Caco-2 (cell line): ENCODE results near the gene KNOP1. TPM values are rescaled to one million over a fixed set of nuclear protein-coding genes. Genes with fewer than 3 reads are reported as not detected.
"Not testable (repeated sequence)": the region's sequence is repeated elsewhere in the genome, so short reads cannot be mapped to it uniquely, and the experiment has no call there.

Experiments
- BruUV-seq: library from RNA; stranded (reverse); fragments of 400-500 nt; replicated peaks from 2 replicates; lab custom pipeline; 2021; lab: Mats Ljungman, UMichigan
- CTCF ChIA-PET: fragments of 300-600 bp; sonication (Branson Sonifier 250); formaldehyde crosslinking; loops from one replicate; lab custom pipeline; 2022; ENCODE audit warnings: antibody characterized with exemption; lab: Charles Lee
- POLR2A ChIA-PET: fragments of 300-600 bp; sonication (Branson Sonifier 250); formaldehyde crosslinking; loops from one replicate; lab custom pipeline; 2022; ENCODE audit warnings: antibody characterized with exemption; lab: Charles Lee
- DNase-seq, 2 experiments: peaks; one replicate each; pipeline versions ENCODE4 v3.0.0 to v3.0.0-alpha.2; 2020 to 2022
- H3K27me3 ChIP-seq: replicated peaks from 2 replicates; pipeline ENCODE4 v1.6.0; 2011; ENCODE audit warnings: low read length; ENCODE audit not compliant: control insufficient read depth, insufficient read depth
- H3K36me3 ChIP-seq: 2 replicates; pipeline ENCODE4 v1.5.1; 2011; ENCODE audit warnings: low read length; ENCODE audit not compliant: control insufficient read depth, insufficient read depth
- H3K4me1 ChIP-seq: fragments of 250-450 bp; sonication (Bioruptor Pico); 2 replicates; pipeline ENCODE4 v1.5.1; 2020; ENCODE audit warnings: mild to moderate bottlenecking
- H3K4me3 ChIP-seq: 2 replicates; pipeline ENCODE4 v1.5.1; 2011; ENCODE audit warnings: low read depth, mild to moderate bottlenecking, control low read depth, low read length
- H3K9me3 ChIP-seq: fragments of 250-450 bp; sonication (Bioruptor Pico); 2 replicates; pipeline ENCODE4 v1.5.1; 2020; ENCODE audit warnings: mild to moderate bottlenecking, moderate library complexity
- H3K27ac Mint-ChIP-seq: one replicate; pipeline ENCODE4 v1.8.0; 2022; ENCODE audit warnings: mixed read lengths; ENCODE audit not compliant: unreplicated experiment
- H3K27me3 Mint-ChIP-seq: one replicate; pipeline ENCODE4 v1.8.0; 2022; ENCODE audit warnings: mixed read lengths; ENCODE audit not compliant: insufficient read depth, unreplicated experiment
- H3K36me3 Mint-ChIP-seq: one replicate; pipeline ENCODE4 v1.8.0; 2022; ENCODE audit warnings: mild to moderate bottlenecking, mixed read lengths; ENCODE audit not compliant: insufficient read depth, unreplicated experiment
- H3K4me1 Mint-ChIP-seq: one replicate; pipeline ENCODE4 v1.8.0; 2022; ENCODE audit warnings: low read depth, mixed read lengths; ENCODE audit not compliant: unreplicated experiment
- H3K4me3 Mint-ChIP-seq: one replicate; pipeline ENCODE4 v1.8.0; 2022; ENCODE audit warnings: mild to moderate bottlenecking, moderate library complexity, mixed read lengths; ENCODE audit not compliant: unreplicated experiment
- H3K9me3 Mint-ChIP-seq: one replicate; pipeline ENCODE4 v1.8.0; 2022; ENCODE audit warnings: mixed read lengths; ENCODE audit not compliant: unreplicated experiment
- CTCF ChIP-seq, 2 experiments: fragments of 200-600 bp in 1 of 2; IDR thresholded peaks; 1 replicate in 1 of 2; 2 replicates in 1 of 2; pipeline versions ENCODE4 v1.5.1 to v1.8.0; 2011 to 2022; ENCODE audit warnings: antibody characterized with exemption in 1 of 2, control low read depth in 1 of 2, inconsistent platforms in 1 of 2, low read depth in 1 of 2, low read length in 1 of 2, mild to moderate bottlenecking in 1 of 2, moderate library complexity in 1 of 2; ENCODE audit not compliant: insufficient read depth in 1 of 2, severe bottlenecking in 1 of 2, unreplicated experiment in 1 of 2
- intact Hi-C: fragments of 100-400 bp; cut with micrococcal nuclease; formaldehyde crosslinking; loops from one replicate; pipeline ENCODE4 v1.10.0; 2022; ENCODE audit not compliant: unreplicated experiment
- total RNA-seq: library from RNA; stranded (reverse); gene quantifications from 2 replicates; pipeline ENCODE4 v1.2.3, GENCODE V29; 2022

KNOP1 gene
- total RNA-seq, 1 experiment from 2014 or later, result 29.3 TPM

DNA sequence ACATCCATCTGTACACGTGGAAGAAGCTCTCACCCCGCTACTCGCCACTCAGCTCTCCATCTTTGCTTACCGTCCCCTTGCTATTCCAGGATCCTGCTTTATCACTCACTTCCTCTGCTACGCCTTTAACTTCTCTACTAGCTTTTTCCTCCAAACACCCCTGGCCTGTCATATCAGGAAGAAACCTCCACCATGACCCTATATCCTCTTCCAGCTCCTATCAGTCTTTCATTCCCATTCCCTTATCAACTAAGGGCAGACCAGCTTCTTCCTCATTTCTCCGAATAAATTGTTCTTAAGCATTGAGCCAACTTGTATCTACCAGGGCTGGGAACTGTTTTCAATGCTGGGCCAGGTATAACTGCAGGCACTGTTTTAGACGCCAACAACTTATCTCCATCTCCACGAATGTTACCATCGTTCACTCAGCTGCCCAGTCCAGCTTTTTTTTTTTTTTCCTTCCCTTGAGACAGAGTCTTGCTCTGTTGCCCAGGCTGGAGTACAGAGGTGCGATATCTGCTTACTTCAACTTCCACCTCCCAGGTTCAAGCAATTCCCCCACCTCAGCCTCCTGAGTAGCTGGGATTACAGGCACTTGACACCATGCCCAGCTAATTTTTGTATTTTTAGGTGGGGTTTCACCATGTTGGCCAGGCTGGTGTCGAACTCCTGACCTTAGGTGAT is 4.4 kb upstream of the KNOP1 start:
- no peak overlapping the region for H3K4me3 ChIP-seq
- Mint-ChIP-seq H3K27me3 (no peaks in the 10 kb centered on the region), H3K9me3 (no peaks in the 10 kb centered on the region), H3K36me3 (peaks cover 7% of the 10 kb centered on the region), H3K4me3 (no peak overlapping the region), H3K27ac (no peak overlapping the region), H3K4me1 (no peaks in the 10 kb centered on the region)
- BruUV-seq, result no TSS peak
- H3K27me3 ChIP-seq, result no peaks in the 10 kb centered on the region
- H3K4me1 ChIP-seq, result 0 out of 2 replicates have a peak, but pooled peaks cover 4% of the 10 kb centered on the region
- CTCF ChIA-PET, result interaction anchor here (0.5 kb wide), 1 partner anchor 59 kb away, joined by 3 read pairs; no protein-coding TSS in a partner anchor
- H3K36me3 ChIP-seq, result no peaks in the 10 kb centered on the region
- no peaks in the 10 kb centered on the region for H3K9me3 ChIP-seq
- TF ChIP-seq CTCF (IDR thresholded peaks at IDR 0.05; ENCODE audit: insufficient read depth in 1 of 2, low read depth in 1 of 2, low read length in 1 of 2, severe bottlenecking in 1 of 2, unreplicated experiment in 1 of 2), result no peak
- POLR2A ChIA-PET, result no interaction called here
- no peak for DNase-seq
- intact Hi-C loops, result no loop called here

DNA sequence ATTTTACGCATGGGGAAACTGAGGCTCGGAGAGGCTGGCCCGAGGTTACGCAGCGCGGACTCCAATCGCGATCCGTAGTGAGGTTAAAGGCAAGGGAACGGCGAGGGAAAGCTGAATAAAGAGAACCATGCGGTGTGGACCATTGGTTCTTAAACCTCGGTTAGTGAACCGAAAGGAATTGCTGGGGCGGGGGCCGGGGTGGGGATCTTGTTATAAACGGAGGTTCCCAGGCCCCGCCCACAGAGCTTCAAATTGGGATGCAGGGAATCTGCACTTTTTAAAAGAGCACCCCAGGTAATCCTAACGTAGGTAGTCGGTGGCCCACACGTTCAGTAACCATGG is 568 bp upstream of the KNOP1 start:
- POLR2A ChIA-PET, result interaction anchor here (0.6 to 1.0 kb wide), 3 partner anchors 19 to 28 kb away, joined by 3 read pairs; no protein-coding TSS in a partner anchor
- H3K27ac Mint-ChIP-seq, result peak overlapping the region; percentile 88
- no peak for DNase-seq

GRCh38 chr16:19717314-19717713 is 713 bp downstream of the KNOP1 start:
- ChIA-PET POLR2A (interaction anchor here (1.0 kb wide), 1 partner anchor 18 kb away, joined by 3 read pairs; no protein-coding TSS in a partner anchor), CTCF (no interaction called here)
- no peak for DNase-seq
- peak overlapping the region; percentile 97 for H3K4me3 ChIP-seq
- Mint-ChIP-seq H3K4me1 (peaks cover 18% of the 10 kb centered on the region), H3K27ac (peak overlapping the region; percentile 88), H3K9me3 (no peaks in the 10 kb centered on the region), H3K27me3 (no peaks in the 10 kb centered on the region), H3K36me3 (peaks cover 32% of the 10 kb centered on the region), H3K4me3 (peak overlapping the region; percentile 91)
- peaks cover 17% of the 10 kb centered on the region for H3K4me1 ChIP-seq
- 0 out of 2 replicates have a peak, but pooled peaks cover 2% of the 10 kb centered on the region for H3K36me3 ChIP-seq
- no TSS peak for BruUV-seq
- TF ChIP-seq CTCF (IDR thresholded peaks at IDR 0.05; ENCODE audit: insufficient read depth in 1 of 2, low read depth in 1 of 2, low read length in 1 of 2, severe bottlenecking in 1 of 2, unreplicated experiment in 1 of 2), result no peak
- intact Hi-C loops, result loop anchor here (2.0 to 10.0 kb wide), 2 partner anchors 31 to 167 kb away; partner anchors contain the start of gene GPRC5B
- no peaks in the 10 kb centered on the region for H3K27me3 ChIP-seq
- no peaks in the 10 kb centered on the region for H3K9me3 ChIP-seq

More for the DNA sequence above, 568 bp upstream of the KNOP1 start:
- intact Hi-C loops, result loop anchor here (10.0 kb wide), 1 partner anchor 166 kb away; the partner anchor contains the start of gene GPRC5B
- no TSS peak for BruUV-seq
- H3K27me3 Mint-ChIP-seq, result no peaks in the 10 kb centered on the region
- no peaks in the 10 kb centered on the region for H3K27me3 ChIP-seq
- H3K9me3 ChIP-seq, result no peaks in the 10 kb centered on the region
- 0 out of 2 replicates have a peak, but pooled peaks cover 1% of the 10 kb centered on the region for H3K36me3 ChIP-seq
- peaks cover 18% of the 10 kb centered on the region for H3K4me1 Mint-ChIP-seq
- H3K4me3 Mint-ChIP-seq, result peak overlapping the region; percentile 91
- CTCF ChIA-PET, result no interaction called here
- H3K4me3 ChIP-seq, result peak overlapping the region; percentile 97
- TF ChIP-seq CTCF (IDR thresholded peaks at IDR 0.05; ENCODE audit: insufficient read depth in 1 of 2, low read depth in 1 of 2, low read length in 1 of 2, severe bottlenecking in 1 of 2, unreplicated experiment in 1 of 2), result no peak
- H3K36me3 Mint-ChIP-seq, result peaks cover 25% of the 10 kb centered on the region
- H3K9me3 Mint-ChIP-seq, result no peaks in the 10 kb centered on the region
- H3K4me1 ChIP-seq, result peaks cover 17% of the 10 kb centered on the region

GRCh38 chr16:19716728-19717127 is 1.3 kb downstream of the KNOP1 start:
- H3K36me3 ChIP-seq, CTCF ChIA-PET, H3K9me3 ChIP-seq, BruUV-seq, POLR2A ChIA-PET, DNase-seq, H3K9me3 Mint-ChIP-seq, H3K27me3 ChIP-seq, H3K27me3 Mint-ChIP-seq: not testable (repeated sequence)
- Histone ChIP-seq H3K4me1 (peaks cover 17% of the 10 kb centered on the region), H3K4me3 (peak overlapping the region; percentile 97)
- intact Hi-C loops, result loop anchor here (2.0 to 10.0 kb wide), 2 partner anchors 32 to 168 kb away; partner anchors contain the start of gene GPRC5B
- Mint-ChIP-seq H3K27ac (peak overlapping the region; percentile 88), H3K4me3 (peak overlapping the region; percentile 91), H3K36me3 (peaks cover 36% of the 10 kb centered on the region), H3K4me1 (peaks cover 18% of the 10 kb centered on the region)
